ENCODE results near the gene SARNP. TPM values are rescaled to one million over a fixed set of nuclear protein-coding genes. Genes with fewer than 3 reads are reported as not detected.

Gene SARNP
- total and polyA plus RNA-seq, 9 of the 15 experiments (the other 6 are each of a cell fraction or from before 2014, with no cell fraction given) = 70.1 to 400 (median 198) TPM

GRCh38 chr12:55842681-55843429 lies 25.3 kb upstream of the SARNP start, which contains the start of gene MMP19 (continued):
- TF ChIP-seq U2AF1 (optimal IDR thresholded peaks at IDR 0.05; ENCODE audit: low read depth, low read length) = no peak
- TF ChIP-seq HNRNPK (IDR thresholded peaks at IDR 0.05; ENCODE audit: low read depth, low read length, poor library complexity, severe bottlenecking) = no peak
- 0 out of 2 replicates have a peak, but pooled peaks have one; percentile 54 for TF ChIP-seq LCOR (CRISPR knock-in tag; IDR thresholded peaks at IDR 0.05)
- no peak for TF ChIP-seq SMAD1 (IDR thresholded peaks at IDR 0.05; ENCODE audit: low read depth, low read length, partially characterized antibody)
- no peak for TF ChIP-seq RHOXF2B (CRISPR knock-in tag; conservative IDR thresholded peaks at IDR 0.05)
- no peak for TF ChIP-seq SMC3 (conservative IDR thresholded peaks at IDR 0.05; ENCODE audit: insufficient read depth, low read depth, low read length)
- peak; percentile 35; the same call in 1 of the 2 replicates for TF ChIP-seq MAFK (IDR thresholded peaks at IDR 0.05; ENCODE audit: low read length)
- no peak for TF ChIP-seq ZNF512 (tag; IDR thresholded peaks at IDR 0.05)
- TF ChIP-seq POLR2AphosphoS5 (IDR thresholded peaks at IDR 0.05; ENCODE audit: control insufficient read depth, insufficient read depth, low read depth, low read length) = no peak
- no peak for TF ChIP-seq HES1 (IDR thresholded peaks at IDR 0.05; ENCODE audit: low read depth)
- no peak for TF ChIP-seq BCOR (IDR thresholded peaks at IDR 0.05)
- TF ChIP-seq THRAP3 (IDR thresholded peaks at IDR 0.05; ENCODE audit: borderline replicate concordance) = no peak
- TF ChIP-seq ZC3H8 (IDR thresholded peaks at IDR 0.05) = no peak
- peak; percentile 41; the same call in 1 of the 2 replicates for TF ChIP-seq RBFOX2 (IDR thresholded peaks at IDR 0.05; ENCODE audit: low read depth, low read length)
- TF ChIP-seq RBBP5 (IDR thresholded peaks at IDR 0.05; ENCODE audit: borderline replicate concordance, insufficient read depth, low read length, poor library complexity, severe bottlenecking) = peak; percentile 35
- TF ChIP-seq MAX (CRISPR knock-in tag; IDR thresholded peaks at IDR 0.05) = no peak
- TF ChIP-seq FOXJ2 (tag; IDR thresholded peaks at IDR 0.05) = no peak
- no peak for TF ChIP-seq NFRKB (IDR thresholded peaks at IDR 0.05; ENCODE audit: low read depth)
- no peak for TF ChIP-seq RBM25 (IDR thresholded peaks at IDR 0.05; ENCODE audit: low read depth, low read length, severe bottlenecking)
- no peak for TF ChIP-seq ZKSCAN1 (IDR thresholded peaks at IDR 0.05; ENCODE audit: low read depth, low read length)
- no peak for TF ChIP-seq ZNF184 (CRISPR knock-in tag; IDR thresholded peaks at IDR 0.05)
- TF ChIP-seq ZNF3 (CRISPR knock-in tag; IDR thresholded peaks at IDR 0.05) = no peak
- TF ChIP-seq TFAP4 (CRISPR knock-in tag; IDR thresholded peaks at IDR 0.05; ENCODE audit: borderline replicate concordance) = peak; percentile 88
- no peak for TF ChIP-seq BDP1 (IDR thresholded peaks at IDR 0.05; ENCODE audit: insufficient read depth, insufficient read length)
- no peak for TF ChIP-seq CBFB (CRISPR knock-in tag; IDR thresholded peaks at IDR 0.05)
- no peak for TF ChIP-seq CHD2 (IDR thresholded peaks at IDR 0.05; ENCODE audit: low read depth, low read length)
- TF ChIP-seq ZNF174 (CRISPR knock-in tag; IDR thresholded peaks at IDR 0.05) = no peak
- TF ChIP-seq ILK (tag; IDR thresholded peaks at IDR 0.05; ENCODE audit: borderline replicate concordance, low read depth) = no peak

All from K562 (cell line).